Globus pallidus (tissue), 1 donor: ENCODE results near the gene PTPRN2.
"Not testable (repeated sequence)": the region's sequence is repeated elsewhere in the genome, so short reads cannot be mapped to it uniquely, and the experiment has no call there.

Source experiments
- DNase-seq: peaks from one replicate; pipeline ENCODE4 v3.0.0-alpha.2; 2015; ENCODE audit warnings: low spot score

The PTPRN2 gene

DNA sequence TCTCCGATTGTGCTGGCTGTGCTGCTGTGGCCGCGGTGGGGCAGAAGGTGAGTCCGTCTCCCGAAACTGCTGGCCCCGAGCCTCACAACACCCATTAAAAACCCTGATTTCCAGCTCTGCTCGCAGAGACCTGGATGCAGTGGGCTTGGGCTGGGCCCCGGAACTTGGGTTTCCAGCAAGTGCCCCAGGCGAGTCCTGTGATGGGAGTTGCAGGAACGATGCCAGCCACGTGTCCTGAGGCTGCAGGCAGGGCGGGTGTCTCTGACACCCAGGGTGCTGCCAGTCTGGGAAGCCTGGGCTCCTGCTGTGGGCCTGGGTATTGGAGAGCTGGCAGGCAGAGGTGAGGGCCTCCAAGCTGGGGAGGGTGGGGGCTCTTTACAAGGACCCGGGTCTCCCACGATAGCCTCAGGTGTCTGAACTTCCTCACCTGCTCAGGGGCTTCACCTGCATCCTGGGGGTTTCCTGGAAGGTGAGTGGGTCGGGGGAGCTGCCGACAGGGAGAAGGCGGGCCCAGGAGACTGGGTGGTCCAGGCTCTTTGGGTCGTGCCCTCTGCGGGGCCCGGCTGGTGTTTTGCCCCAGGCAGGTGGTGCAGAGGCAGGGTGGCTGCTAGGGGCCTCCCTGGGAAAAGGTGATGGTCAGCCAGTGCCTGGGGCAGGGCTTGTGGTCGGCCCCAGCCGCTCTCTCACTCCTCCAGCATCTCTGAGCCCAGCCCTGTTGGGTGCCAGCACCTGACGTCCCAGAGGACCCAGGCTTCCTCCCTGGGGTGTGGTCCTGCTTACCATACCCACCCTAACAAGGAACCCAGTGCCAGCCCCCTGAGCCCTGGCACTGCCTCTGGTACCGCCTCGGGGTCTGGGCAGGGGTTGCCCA is 1070.5 kb downstream of the PTPRN2 start:
- no peak for DNase-seq

DNA sequence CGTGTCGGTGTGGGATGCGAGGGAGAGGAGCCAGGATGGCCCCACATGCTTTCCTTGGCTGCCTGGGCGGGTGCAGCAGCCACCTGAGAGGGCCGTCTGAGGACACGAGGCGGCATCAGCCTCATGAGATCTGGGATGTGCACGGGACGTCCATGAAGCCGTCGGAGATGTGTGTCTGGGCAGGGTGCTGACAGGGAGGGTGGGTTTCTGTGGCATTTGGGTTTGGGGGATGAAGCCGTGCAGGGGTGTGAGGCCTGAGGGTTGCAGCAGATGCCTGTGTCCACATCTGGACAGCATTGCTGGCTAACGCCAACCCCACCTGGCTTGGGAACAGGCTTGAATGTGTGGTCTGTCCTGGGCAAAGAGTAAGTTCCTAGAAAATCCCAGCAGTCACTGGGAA is 1071.3 kb downstream of the PTPRN2 start:
- no peak for DNase-seq

DNA sequence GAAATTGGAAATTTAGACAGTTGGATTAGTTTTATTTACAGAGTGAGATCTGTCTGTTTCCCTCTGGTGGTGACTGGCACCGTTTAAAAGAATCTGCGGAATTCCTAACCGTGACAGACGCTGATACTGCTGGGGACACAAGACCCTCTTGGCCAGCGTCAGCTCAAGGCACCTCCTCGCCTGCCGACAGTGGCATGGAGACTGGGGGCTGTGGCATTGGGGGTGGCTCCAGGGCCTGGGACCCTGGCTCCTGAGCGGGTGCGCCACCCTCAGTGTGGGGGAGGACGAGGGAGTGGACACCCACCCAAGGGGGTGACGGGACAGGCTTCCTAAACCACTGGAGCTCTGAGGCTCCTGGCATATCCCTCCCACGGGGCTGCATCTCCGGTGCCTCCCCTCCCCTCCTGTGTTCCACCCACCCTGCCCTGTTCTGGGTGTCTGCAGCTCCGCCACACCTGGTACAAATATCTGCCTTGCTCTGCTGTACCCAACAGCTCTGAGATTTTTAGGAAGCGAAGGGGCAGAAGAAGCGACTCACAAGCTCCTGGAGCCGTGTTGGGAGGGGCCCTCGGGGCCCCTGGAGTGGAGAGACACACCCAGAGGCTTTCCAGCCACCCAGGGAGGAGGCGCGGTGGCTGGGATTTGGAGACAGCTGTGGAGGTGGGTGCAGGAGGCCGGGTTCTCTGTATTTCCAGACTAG is 1072.1 kb downstream of the PTPRN2 start:
- DNase-seq, result no peak

DNA sequence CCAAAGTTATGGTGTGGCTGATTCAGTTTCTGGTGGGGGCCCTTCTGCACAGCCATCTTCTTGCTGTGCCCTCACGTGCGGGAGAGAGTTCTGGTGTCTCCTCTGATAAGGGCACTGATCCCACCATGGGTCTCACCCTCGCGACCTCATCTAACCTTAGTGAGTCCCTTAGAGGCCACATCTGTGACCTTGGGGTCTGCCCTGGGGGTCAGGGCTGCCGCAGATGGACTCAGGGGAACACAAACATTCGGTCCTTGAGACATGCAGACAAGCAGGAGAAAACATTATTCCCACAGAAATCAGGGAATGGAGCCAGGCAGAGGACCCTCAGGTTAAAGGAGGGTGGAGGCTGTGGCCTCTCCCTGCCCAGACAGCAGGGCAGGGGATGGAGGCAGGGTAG is 1072.9 kb downstream of the PTPRN2 start:
- no peak for DNase-seq

DNA sequence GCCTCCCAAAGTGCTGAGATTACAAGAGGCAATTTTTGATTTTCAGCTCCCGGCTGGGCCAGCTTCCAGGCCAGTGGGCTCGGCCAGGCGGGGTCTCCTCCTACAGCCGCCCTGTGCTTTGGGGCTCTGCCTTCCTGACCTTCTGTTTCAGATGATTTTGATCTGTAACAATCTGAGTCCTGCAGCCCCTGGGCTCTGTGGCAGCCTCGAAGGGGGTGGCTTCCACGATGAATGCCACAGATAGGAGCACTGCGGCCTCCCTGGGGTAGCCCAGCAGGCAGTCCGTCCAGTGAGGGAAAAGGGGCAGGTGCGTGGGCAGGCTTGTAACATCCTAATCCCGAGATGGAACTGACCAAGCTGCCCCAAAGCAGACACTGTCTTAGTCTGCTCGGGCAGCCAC is 1073.3 kb downstream of the PTPRN2 start:
- DNase-seq, result no peak

DNA sequence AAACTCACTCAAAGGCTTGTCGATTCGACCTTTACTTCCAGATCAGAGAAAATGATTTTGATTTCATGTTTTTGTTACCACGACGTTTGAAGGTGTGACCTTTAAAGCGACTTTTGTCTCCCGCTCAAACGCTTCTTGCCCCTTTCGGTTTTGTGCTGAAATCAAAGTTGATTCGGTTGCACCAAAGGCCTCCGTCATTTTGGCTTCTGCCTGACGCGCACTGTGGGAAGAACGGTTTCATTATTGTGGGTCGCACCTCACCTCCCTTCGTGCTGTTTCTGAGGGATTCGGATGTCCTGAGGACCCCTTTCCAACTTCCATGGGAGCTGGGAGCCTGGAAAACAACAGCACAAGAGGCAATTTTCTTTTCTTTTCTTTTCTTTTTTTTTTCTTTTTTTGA is 1073.9 kb downstream of the PTPRN2 start:
- DNase-seq, result no peak

DNA sequence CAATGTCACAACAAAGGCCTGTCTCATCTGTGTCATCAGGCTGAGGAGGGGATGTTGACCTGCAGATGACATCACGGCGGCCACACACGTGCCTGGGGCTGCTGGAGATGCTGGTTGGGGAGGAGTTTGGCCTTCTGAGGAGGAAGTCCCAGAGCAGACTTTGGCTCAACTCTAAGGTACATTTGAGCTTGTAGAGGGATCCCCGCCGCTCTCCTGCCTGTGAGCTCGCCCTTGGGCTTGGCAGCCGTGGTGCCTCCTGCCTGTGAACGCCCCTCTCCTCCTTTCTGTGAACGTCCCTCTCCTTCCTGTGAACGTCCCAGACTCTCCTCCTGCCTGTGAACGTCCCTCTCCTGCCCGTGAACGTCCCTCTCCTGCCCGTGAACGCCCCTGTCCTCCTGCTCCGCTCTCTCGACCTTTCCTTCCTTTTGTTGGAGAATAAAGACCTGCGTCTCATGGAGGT is 1074.4 kb downstream of the PTPRN2 start:
- DNase-seq, result no peak

DNA sequence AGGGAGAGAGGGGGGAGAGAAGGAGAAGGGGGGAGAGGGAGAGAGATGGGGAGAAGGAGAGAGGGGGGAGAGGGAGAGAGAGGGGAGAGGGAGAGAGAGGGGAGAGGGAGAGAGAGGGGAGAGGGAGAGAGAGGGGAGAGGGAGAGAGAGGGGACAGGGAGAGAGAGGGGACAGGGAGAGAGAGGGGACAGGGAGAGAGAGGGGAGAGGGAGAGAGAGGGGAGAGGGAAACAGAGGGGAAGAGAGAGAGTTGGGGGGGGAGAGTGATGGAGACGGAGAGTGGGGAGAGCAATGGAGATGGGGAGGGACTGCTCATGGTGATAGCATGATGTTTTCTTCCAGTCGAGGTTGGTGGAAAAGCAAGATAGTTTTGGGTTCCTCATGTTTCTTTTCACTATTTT is 1078.4 kb downstream of the PTPRN2 start:
- DNase-seq, result no peak

DNA sequence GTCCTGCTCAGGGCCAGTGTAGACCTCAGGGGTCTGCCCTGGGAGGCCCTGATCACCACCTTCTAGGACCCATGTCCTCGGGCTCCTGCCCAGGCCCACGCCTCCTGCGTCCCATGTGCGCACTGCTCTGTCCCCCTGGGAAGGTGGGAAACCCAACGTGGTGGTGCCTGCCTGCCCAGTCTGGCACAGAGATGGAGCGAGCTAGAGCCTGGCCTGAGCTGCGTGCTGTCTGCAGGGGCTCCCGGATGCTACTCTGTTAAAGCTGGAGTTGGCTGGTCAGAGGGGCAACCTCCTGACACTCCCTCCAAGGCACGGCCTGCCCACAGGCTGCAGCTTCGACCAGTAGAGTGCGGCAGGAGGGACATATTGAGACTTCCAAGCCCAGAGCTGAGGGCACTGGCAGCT is 1079.1 kb downstream of the PTPRN2 start:
- DNase-seq, result no peak

DNA sequence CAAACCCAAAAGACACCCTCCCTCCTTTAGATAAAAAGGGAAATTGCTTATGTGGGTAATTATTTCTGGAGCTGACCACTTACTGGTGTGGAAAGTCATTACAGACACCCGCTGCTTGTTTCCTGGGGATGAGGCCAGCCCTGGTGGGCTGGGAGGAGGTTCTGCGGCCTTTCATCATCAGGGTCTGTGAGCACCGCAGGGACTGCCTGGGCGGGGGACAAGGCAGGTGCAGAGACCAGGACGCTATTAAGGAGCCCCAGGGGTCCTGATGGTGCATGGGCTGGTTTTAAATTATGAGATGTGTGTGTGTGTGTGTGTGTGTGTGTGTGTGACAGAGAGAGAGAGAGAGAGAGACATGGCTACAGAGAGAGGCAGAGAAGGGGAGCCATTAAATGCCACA is 1079.6 kb downstream of the PTPRN2 start:
- no peak for DNase-seq

DNA sequence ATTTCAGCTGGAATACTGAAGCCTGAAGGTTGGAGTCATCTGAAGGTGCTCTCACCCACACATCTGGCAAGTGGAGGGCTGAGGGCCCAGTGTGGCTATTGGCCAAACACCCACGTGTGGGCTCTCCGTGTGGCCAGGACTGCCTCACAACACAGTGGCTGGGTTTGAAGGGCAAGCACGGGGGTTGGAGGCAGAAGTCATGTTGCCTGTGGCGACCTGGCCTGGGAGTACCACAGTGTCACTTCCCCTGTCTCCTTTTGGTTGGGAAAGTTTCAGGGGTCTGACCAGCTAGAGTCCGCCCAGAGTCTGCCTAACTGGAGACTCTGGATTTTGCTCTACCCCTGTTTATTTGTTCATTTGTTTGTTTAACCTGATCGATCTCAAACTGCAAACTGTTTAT is 1081.4 kb downstream of the PTPRN2 start:
- no peak for DNase-seq

DNA sequence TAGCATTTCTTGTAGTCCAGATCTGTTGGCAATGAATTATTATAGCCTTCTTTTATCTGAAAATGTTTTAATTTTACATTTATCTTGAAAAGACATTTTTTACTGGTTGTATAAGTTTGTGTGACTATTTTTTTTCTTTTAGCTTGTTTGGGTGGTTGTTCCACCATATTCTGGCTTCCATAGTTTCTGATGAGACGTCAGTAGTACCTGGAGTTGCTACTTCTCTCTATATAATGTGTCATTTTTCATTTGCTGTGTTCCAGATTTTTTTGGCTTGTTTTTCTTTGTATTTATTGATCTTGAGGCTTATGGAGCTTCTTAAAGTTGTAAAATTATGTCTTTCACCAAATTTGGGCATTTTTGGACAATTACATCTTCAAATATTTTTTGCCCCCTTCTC is 1082.0 kb downstream of the PTPRN2 start:
- DNase-seq, result no peak

DNA sequence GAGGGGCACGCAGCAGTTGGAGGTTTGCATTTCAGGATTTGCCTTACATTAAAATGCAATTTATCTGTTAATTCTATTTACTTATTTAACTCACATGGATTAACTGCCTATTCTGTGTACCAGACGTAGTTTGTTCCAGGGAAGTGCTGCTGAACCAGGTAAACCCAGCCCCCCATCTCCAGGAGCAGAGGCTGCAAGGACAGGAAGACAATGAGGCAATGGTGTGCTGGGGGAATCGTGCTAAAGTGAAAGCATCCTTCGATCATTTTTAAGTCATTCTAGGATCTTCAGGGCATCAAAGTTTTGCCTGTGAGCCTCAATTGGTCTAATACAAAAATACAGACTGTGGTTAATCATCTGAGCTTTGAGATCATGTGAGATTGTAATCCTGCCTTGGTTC is 1084.4 kb downstream of the PTPRN2 start:
- no peak for DNase-seq

DNA sequence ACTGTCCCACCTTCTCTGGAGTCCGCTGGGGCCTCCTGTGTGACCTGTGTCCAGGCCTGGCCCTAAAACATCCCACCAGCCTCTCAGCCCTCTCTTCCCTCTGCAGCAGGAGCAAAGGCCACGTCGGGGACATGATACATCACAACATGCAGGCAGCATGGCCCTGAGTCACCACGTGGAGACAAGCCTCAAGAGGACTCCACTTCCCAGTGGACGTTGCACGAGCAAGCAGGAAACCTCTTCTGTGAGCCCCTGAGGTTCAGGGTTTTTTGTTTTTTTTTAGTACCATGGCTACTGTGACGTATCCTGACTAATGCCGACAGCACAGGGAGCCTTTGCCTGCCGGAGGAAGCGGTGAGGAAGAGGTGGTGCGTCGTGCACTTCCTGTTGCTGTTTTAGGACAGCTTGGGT is 1084.9 kb downstream of the PTPRN2 start:
- no peak for DNase-seq

DNA sequence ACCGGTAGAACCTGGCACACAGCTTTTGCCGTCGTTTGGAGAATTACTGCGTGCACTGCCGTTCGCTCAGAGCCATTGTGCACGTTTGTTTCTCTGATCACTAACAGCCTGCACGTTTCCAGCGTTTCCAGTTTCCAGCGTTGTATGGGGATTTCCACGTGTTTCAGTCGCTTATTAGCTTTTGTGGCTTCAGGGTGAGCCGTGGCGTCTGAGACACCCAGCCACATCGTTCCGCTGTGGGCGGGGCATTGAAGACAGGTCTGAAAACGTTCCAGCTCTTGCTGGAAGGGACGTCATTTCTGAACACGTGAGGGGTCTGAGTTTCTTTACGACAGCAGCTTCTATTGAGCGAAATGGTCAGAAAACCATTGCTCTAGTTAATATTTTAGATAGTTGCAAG is 1086.0 kb downstream of the PTPRN2 start:
- DNase-seq, result no peak

DNA sequence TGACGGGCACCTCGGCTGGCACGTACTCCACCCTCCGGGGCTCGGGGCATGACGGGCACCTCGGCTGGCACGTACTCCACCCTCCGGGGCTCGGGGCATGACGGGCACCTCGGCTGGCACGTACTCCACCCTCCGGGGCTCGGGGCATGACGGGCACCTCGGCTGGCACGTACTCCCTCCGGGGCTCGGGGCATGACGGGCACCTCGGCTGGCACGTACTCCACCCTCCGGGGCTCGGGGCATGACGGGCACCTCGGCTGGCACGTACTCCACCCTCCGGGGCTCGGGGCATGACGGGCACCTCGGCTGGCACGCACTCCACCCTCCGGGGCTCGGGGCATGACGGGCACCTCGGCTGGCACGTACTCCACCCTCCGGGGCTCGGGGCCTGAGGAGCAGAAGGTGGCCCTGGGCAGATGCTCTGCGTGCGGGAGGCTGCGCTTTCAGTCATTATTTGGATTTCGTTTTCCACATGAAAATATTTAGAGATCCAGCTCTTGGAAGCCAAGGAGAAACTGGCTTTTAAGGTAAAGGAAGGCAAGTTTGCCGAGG is 1086.6 kb downstream of the PTPRN2 start:
- DNase-seq, result not testable (repeated sequence)

DNA sequence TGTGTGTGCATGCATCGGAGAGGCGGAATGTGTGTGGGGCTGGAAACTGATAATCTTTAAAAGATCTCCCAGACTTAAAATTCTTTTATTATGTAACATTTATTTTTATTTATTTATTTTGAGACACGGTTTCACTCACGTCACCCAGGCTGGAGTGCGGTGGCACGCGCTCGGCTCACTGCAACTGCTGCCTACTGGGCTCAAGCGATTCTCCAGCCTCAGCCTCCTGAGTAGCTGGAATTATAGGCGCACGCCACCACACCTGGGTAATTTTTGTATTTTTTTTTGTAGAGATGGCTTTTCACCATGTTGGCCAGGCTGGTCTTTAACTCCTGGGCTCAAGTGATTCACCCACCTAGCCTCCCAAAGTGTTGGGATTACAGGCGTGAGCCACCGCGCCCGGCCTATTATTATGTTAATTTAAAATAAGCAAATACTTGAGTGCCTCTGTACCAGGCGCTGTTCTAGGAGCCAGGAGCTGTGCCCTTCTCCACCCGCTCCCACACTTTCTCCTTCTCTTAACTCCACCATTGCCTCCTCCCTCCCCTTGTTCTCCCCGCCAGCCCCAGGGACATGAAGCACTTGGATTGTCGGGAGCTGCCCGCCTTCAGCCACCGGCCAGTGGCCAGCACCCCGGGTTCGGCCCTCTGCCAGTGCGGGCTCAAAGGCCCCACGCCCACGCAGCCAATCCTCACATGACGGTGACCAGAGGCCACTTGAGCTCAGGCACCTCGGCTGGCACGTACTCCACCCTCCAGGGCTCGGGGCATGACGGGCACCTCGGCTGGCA is 1087.3 kb downstream of the PTPRN2 start:
- DNase-seq, result no peak

DNA sequence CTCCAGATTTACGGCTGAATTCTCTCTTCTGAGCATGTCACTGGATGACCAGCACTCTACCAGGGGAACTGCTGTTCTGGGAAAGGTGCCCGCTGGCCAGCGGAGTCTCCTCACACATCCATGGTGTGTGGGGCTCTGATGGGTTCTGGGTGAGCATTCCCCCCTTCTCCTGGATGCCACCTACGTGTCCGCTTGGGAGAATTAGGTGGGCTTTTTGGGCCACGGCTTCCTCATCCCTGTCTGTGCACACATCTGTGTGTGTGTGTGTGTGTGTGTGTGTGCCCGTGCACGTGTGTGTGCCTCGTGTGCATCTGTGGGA is 1087.8 kb downstream of the PTPRN2 start:
- DNase-seq, result no peak

DNA sequence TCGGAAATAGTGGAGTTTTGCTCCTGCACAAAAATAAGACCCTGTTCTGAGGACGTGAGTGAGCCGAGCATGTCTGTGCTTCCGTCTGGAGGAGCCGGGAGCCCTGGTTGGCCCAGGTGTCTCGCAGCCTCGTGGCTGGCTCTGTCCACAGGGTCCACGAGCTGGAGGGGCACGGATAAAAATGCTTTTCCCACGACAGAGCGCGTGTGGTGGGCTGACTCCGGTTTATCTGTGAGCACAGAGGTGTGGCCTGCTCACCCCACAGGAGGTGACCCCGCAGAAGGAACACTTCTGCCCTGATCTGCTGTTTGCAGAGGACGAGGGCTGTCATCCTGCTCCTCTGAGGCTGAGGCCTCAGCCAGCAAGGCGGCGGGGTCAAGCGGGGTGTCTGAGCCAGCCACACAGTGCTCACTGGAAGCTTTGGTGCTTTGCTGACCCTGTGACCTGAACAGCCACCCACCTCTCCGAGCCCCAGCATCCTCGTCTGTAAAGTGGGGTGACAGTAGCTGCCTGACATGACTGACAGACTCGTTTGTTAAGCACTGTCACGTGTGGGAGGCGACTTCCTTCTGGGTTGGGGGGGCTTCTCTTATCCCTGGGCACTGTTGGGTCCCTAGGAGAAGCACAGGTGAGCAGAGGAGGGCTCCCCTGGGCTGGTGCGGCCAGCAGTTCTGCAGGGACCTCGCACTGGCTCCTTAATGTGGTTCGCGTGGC is 1088.3 kb downstream of the PTPRN2 start:
- DNase-seq, result no peak

DNA sequence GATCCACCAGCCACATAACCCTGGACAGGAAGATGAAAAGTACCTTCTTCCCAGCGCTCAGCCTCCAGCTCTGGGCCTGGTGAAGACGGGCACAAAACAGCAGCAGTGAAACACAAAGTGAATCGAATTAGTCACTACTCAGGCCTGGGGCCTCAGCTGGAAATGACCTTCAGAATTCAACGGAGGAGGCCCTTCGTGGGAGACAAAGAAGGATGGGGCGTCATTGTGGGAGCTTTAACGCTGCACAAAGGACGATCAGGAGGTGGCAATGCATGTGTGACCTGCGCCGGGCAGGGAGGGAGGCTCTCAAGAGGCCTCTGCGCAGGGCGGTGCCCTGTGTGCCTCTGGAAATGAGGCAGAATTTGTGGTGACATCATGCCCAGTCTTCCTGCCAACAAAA is 1089.0 kb downstream of the PTPRN2 start:
- DNase-seq, result no peak

DNA sequence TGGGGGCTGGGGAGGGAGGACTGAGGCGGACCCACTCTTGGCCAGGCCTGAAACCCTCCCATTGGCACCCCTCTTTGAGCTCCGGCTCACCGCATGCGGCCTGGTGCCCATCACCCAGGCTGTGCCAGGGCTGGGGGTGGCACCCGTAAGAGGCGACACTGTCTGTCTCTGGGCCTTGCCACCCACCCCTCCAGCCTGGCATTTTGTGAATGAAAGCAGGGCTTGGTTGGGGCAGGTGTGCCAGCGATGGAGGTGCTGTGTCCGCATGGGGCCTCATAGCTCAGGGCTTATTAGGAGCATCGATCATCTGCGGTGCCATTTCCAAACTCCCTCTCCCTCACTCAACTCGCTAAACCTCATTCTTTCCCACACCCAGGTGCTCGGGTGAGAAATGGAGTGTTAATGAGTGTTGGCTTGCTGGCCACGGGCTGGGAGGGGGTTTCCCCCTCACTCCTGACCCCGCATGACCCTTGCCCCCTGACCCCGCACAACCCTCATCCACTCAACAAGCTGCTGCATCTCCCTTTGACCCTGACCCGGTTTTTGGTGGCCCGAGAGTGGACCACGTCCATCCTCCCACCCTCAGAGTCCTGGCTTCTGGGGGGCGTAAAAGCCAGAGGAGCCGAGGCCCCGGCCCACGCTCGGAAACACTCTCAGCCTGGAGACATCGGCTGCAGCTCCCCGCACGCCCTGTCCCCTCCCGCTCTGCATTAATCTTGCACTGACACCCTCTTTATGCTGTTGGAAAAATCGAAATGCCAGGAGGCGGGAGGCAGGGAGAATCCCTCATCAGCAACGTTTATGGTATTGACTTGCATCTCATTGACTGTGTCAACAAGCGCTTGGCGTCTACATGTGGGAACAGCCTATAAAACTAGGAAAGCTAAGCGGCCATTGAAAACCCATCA is 1089.6 kb downstream of the PTPRN2 start:
- no peak for DNase-seq
